CD14-positive monocyte (primary cell): ENCODE results near the gene MUC6. TPM values are rescaled to one million over a fixed set of nuclear protein-coding genes. Genes with fewer than 3 reads are reported as not detected.

ENCODE experiments used
- DNase-seq, 3 donors: peaks; one replicate each; pipeline ENCODE4 v3.0.0-alpha.2; 2011 to 2022
- H2AFZ ChIP-seq: 2 replicates; pipeline ENCODE4 v1.6.0; 2012; ENCODE audit warnings: mild to moderate bottlenecking, low read depth, low read length, inconsistent platforms; ENCODE audit not compliant: insufficient read depth, poor library complexity, severe bottlenecking
- H3K27ac ChIP-seq, 2 donors: 1 replicate in 1 of 2; 2 replicates in 1 of 2; pipeline ENCODE4 v1.5.1; 2012 to 2013; ENCODE audit warnings: low read length in 2 of 2, control low read depth in 1 of 2, inconsistent platforms in 1 of 2, low read depth in 1 of 2, mild to moderate bottlenecking in 1 of 2
- H3K27me3 ChIP-seq, 2 donors: one replicate each; pipeline versions ENCODE4 v1.6.0 to v1.6.1; 2011 to 2013; ENCODE audit warnings: low read length in 2 of 2; ENCODE audit not compliant: control insufficient read depth in 2 of 2, insufficient read depth in 2 of 2
- H3K36me3 ChIP-seq, 2 donors: replicated peaks in 1 of 2; 1 replicate in 1 of 2; 2 replicates in 1 of 2; pipeline versions ENCODE4 v1.5.1 to v1.6.1; 2012 to 2013; ENCODE audit warnings: low read length in 2 of 2, control low read depth in 1 of 2, inconsistent platforms in 1 of 2, mild to moderate bottlenecking in 1 of 2; ENCODE audit not compliant: insufficient read depth in 2 of 2, control insufficient read depth in 1 of 2
- H3K4me1 ChIP-seq, 2 donors: 1 replicate in 1 of 2; 2 replicates in 1 of 2; pipeline versions ENCODE4 v1.5.1 to v1.6.1; 2012 to 2013; ENCODE audit warnings: low read length in 2 of 2, control low read depth in 1 of 2, inconsistent platforms in 1 of 2, mild to moderate bottlenecking in 1 of 2, moderate library complexity in 1 of 2; ENCODE audit not compliant: insufficient read depth in 2 of 2, control insufficient read depth in 1 of 2
- H3K4me2 ChIP-seq: replicated peaks from 2 replicates; pipeline ENCODE3; 2012; ENCODE audit warnings: low read length, moderate library complexity, mild to moderate bottlenecking; ENCODE audit not compliant: poor library complexity, severe bottlenecking; ENCODE audit errors: extremely low read depth
- H3K4me3 ChIP-seq, 3 experiments: fragments of 200-600 bp in 1 of 3; sonication (generic) in 1 of 3; replicated peaks in 1 of 3; 1 replicate in 2 of 3; 2 replicates in 1 of 3; pipeline ENCODE4 v1.5.1; 2011 to 2013; ENCODE audit warnings: low read length in 3 of 3, mild to moderate bottlenecking in 3 of 3, control low read depth in 2 of 3, low read depth in 2 of 3, inconsistent platforms in 1 of 3, moderate library complexity in 1 of 3
- H3K79me2 ChIP-seq: 2 replicates; pipeline ENCODE4 v1.6.0; 2012; ENCODE audit warnings: mild to moderate bottlenecking, control low read depth, inconsistent platforms, low read length, moderate library complexity; ENCODE audit not compliant: insufficient read depth
- H3K9ac ChIP-seq: 2 replicates; pipeline ENCODE4 v1.6.0; 2017; ENCODE audit warnings: low read length, mild to moderate bottlenecking; ENCODE audit not compliant: insufficient read depth, poor library complexity, severe bottlenecking
- H3K9me3 ChIP-seq, 2 donors: replicated peaks in 1 of 2; 1 replicate in 1 of 2; 2 replicates in 1 of 2; pipeline versions ENCODE4 v1.5.1 to v1.6.1; 2012 to 2013; ENCODE audit warnings: low read length in 2 of 2, control low read depth in 1 of 2; ENCODE audit not compliant: control insufficient read depth in 1 of 2, insufficient read depth in 1 of 2
- H4K20me1 ChIP-seq: 2 replicates; pipeline ENCODE4 v1.6.0; 2012; ENCODE audit warnings: mild to moderate bottlenecking, low read length, control low read depth, moderate library complexity; ENCODE audit not compliant: insufficient read depth
- H3K27ac Mint-ChIP-seq, 7 donors: one replicate each; pipeline ENCODE4 v1.8.0; 2020; ENCODE audit warnings: mild to moderate bottlenecking in 7 of 7, mixed read lengths in 7 of 7, moderate library complexity in 6 of 7, inconsistent platforms in 2 of 7
- H3K27me3 Mint-ChIP-seq, 3 donors: one replicate each; pipeline ENCODE4 v1.8.0; 2021 to 2022; ENCODE audit warnings: low read depth in 3 of 3, mild to moderate bottlenecking in 3 of 3, mixed read lengths in 3 of 3, moderate library complexity in 3 of 3, inconsistent platforms in 1 of 3
- H3K36me3 Mint-ChIP-seq, 2 donors: one replicate each; pipeline ENCODE4 v1.8.0; 2020; ENCODE audit warnings: mixed read lengths in 2 of 2, inconsistent platforms in 1 of 2, mild to moderate bottlenecking in 1 of 2
- H3K4me1 Mint-ChIP-seq: one replicate; pipeline ENCODE4 v1.8.0; 2020; ENCODE audit warnings: mild to moderate bottlenecking, mixed read lengths
- H3K4me3 Mint-ChIP-seq, 2 donors: one replicate each; pipeline ENCODE4 v1.8.0; 2020; ENCODE audit warnings: mild to moderate bottlenecking in 2 of 2, mixed read lengths in 2 of 2, moderate library complexity in 1 of 2
- H3K9me3 Mint-ChIP-seq, 7 donors: one replicate each; pipeline ENCODE4 v1.8.0; 2020 to 2022; ENCODE audit warnings: mixed read lengths in 7 of 7, mild to moderate bottlenecking in 6 of 7, moderate library complexity in 6 of 7, inconsistent platforms in 2 of 7
- WGBS: methylation state at CpG from one replicate; pipeline ENCODE4 v1.1.5; 2013; ENCODE audit warnings: missing lambda C conversion rate; ENCODE audit not compliant: insufficient coverage; 5-methylcytosine and 5-hydroxymethylcytosine counted together
- intact Hi-C, 2 donors: fragments of 100-400 bp; cut with micrococcal nuclease; formaldehyde crosslinking; loops; one replicate each; pipeline versions ENCODE4 v1.15.0 to v1.15.1; 2023
- polyA plus RNA-seq, 3 donors: library from polyadenylated mRNA; depleted of rRNA in 1 of 3; unstranded in 2 of 3; stranded (reverse) in 1 of 3; fragments of 300-500 nt in 2 of 3; fragments of >200 nt in 1 of 3; fragmentation: Illumina TruSeq in 2 of 3; gene quantifications; 1 replicate in 2 of 3; 2 replicates in 1 of 3; pipeline ENCODE4 v1.2.3, GENCODE V29; 2012 to 2021
- TF ChIP-seq, protein P1 (sequence below): fragments of 200-600 bp; IDR thresholded peaks from one replicate; pipeline ENCODE4 v1.8.0; 2022; ENCODE audit warnings: antibody characterized with exemption, mild to moderate bottlenecking

MUC6 gene
- polyA plus RNA-seq, 3 donors, result not detected

DNA sequence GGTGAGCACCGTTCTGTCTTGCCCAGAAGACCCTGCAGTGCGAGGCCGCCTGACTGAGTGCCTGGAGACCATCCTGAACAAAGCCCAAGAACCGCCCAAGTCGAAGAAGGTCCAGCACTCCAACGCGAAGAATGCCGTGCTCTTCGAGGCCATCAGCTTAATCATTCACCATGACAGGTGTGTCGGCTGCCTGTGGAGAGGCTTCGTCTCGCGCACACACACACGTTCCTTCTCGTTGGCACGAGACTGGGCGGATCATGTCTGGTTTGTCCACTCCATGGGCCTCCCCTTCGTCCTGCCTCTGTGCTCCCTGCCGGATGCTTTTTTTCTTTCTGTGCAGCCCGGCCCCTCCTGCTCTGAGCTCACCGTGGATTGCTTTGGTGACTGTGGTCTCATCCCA, 51.1 kb downstream of the MUC6 start:
- no peaks in the 10 kb centered on the region for H3K27me3 ChIP-seq
- H3K4me1 ChIP-seq, result no peaks in the 10 kb centered on the region
- H3K27ac ChIP-seq, result no peak overlapping the region
- Mint-ChIP-seq H3K9me3 (no peaks in the 10 kb centered on the region), H3K36me3 (peaks cover 85 to 96% of the 10 kb centered on the region in 2 donors), H3K4me3 (no peak overlapping the region), H3K27me3 (no peaks in the 10 kb centered on the region), H3K27ac (peak overlapping the region in 1 of 7 donors; percentile 15), H3K4me1 (no peaks in the 10 kb centered on the region)
- no peaks in the 10 kb centered on the region for H3K9me3 ChIP-seq
- peaks cover 78 to 94% of the 10 kb centered on the region in 2 donors for H3K36me3 ChIP-seq
- H3K79me2 ChIP-seq, result no peaks in the 10 kb centered on the region
- no peak overlapping the region for H3K4me2 ChIP-seq
- no peak for DNase-seq
- WGBS, result 99% methylated on average over 19 of the region's 21 CpGs
- H2AFZ ChIP-seq, result no peak overlapping the region
- no peak overlapping the region for H3K9ac ChIP-seq
- TF ChIP-seq, protein P1, sequence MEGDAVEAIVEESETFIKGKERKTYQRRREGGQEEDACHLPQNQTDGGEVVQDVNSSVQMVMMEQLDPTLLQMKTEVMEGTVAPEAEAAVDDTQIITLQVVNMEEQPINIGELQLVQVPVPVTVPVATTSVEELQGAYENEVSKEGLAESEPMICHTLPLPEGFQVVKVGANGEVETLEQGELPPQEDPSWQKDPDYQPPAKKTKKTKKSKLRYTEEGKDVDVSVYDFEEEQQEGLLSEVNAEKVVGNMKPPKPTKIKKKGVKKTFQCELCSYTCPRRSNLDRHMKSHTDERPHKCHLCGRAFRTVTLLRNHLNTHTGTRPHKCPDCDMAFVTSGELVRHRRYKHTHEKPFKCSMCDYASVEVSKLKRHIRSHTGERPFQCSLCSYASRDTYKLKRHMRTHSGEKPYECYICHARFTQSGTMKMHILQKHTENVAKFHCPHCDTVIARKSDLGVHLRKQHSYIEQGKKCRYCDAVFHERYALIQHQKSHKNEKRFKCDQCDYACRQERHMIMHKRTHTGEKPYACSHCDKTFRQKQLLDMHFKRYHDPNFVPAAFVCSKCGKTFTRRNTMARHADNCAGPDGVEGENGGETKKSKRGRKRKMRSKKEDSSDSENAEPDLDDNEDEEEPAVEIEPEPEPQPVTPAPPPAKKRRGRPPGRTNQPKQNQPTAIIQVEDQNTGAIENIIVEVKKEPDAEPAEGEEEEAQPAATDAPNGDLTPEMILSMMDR, result no peak
- intact Hi-C loops, result no loop called here
- H4K20me1 ChIP-seq, result peaks cover 16% of the 10 kb centered on the region
- H3K4me3 ChIP-seq, result no peak overlapping the region

DNA sequence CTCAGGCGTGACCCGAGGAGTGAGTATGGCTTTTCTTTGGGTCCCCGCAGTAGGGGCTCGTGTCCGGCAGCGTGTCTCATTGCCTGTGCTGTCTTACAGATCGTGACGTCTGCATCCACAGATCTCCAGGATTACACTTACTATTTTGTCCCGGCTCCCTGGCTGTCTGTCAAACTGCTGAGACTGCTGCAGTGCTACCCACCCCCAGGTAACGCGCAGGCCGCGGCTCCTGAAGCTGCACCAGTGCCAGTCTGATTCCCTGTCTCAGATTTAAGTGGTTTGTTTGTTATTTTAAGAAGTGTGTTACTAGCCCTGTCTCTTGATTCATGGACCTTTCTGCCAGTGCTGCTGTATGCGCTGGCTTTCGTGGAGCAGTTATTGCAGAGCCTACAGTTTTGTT, 52.0 kb downstream of the MUC6 start:
- Histone ChIP-seq H3K4me2 (no peak overlapping the region), H3K27me3 (no peaks in the 10 kb centered on the region), H3K27ac (no peak overlapping the region), H3K79me2 (no peaks in the 10 kb centered on the region), H3K4me3 (no peak overlapping the region), H2AFZ (no peak overlapping the region), H3K9me3 (no peaks in the 10 kb centered on the region), H3K36me3 (peaks cover 72 to 86% of the 10 kb centered on the region in 2 donors), H4K20me1 (peaks cover 13% of the 10 kb centered on the region), H3K4me1 (no peaks in the 10 kb centered on the region), H3K9ac (no peak overlapping the region)
- WGBS, result 98% methylated on average over 13 of the region's 15 CpGs
- Mint-ChIP-seq H3K36me3 (peaks cover 77 to 89% of the 10 kb centered on the region in 2 donors), H3K27ac (no peak overlapping the region), H3K4me3 (no peak overlapping the region), H3K9me3 (no peaks in the 10 kb centered on the region), H3K27me3 (no peaks in the 10 kb centered on the region), H3K4me1 (no peaks in the 10 kb centered on the region)
- TF ChIP-seq, protein P1, result no peak
- no peak for DNase-seq
- intact Hi-C loops, result no loop called here
